Lower leg skin (tissue), 3 donors: ENCODE results near the gene ATG4B.

Experiments
- POLR2A ChIP-seq, 2 donors: fragments of 450-650 bp; IDR thresholded peaks; one replicate each; pipeline ENCODE4 v1.6.1; 2016 to 2017; ENCODE audit warnings: antibody characterized with exemption in 2 of 2, mild to moderate bottlenecking in 1 of 2, moderate library complexity in 1 of 2
- TF ChIP-seq, protein P1 (sequence below), 3 donors: fragments of 450-650 bp; IDR thresholded peaks; one replicate each; pipeline ENCODE4 v1.5.1; 2016; ENCODE audit warnings: antibody characterized with exemption in 3 of 3, mild to moderate bottlenecking in 3 of 3, moderate library complexity in 2 of 3

GRCh38 chr2:241668839-241669238 is 31.3 kb downstream of the ATG4B start:
- TF ChIP-seq, protein P1, sequence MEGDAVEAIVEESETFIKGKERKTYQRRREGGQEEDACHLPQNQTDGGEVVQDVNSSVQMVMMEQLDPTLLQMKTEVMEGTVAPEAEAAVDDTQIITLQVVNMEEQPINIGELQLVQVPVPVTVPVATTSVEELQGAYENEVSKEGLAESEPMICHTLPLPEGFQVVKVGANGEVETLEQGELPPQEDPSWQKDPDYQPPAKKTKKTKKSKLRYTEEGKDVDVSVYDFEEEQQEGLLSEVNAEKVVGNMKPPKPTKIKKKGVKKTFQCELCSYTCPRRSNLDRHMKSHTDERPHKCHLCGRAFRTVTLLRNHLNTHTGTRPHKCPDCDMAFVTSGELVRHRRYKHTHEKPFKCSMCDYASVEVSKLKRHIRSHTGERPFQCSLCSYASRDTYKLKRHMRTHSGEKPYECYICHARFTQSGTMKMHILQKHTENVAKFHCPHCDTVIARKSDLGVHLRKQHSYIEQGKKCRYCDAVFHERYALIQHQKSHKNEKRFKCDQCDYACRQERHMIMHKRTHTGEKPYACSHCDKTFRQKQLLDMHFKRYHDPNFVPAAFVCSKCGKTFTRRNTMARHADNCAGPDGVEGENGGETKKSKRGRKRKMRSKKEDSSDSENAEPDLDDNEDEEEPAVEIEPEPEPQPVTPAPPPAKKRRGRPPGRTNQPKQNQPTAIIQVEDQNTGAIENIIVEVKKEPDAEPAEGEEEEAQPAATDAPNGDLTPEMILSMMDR (IDR thresholded peaks at IDR 0.05): no peak
- no peak for TF ChIP-seq POLR2A (IDR thresholded peaks at IDR 0.05)
